HG02943 (cell line): ENCODE results near the gene GNL1.

Source experiments
- ATAC-seq: cut with Tn5 transposase; IDR thresholded peaks from one replicate; pipeline ENCODE4 v1.9.1; 2021; ENCODE audit warnings: mild to moderate bottlenecking, low read depth, moderate library complexity; ENCODE audit not compliant: unreplicated experiment

GNL1 gene

GRCh38 chr6:30570740-30571074, 14.4 kb upstream of the GNL1 start:
- ATAC-seq, result peak; percentile 20

- ATAC-seq, result no peak
These were observed 14.0 kb upstream of the GNL1 start for GRCh38 chr6:30570263-30570662.

- ATAC-seq, result no peak
These were observed 12.0 kb upstream of the GNL1 start for GRCh38 chr6:30568245-30568644.

GRCh38 chr6:30565772-30566171, 9.5 kb upstream of the GNL1 start:
- ATAC-seq, result no peak

GRCh38 chr6:30564114-30564513, 7.8 kb upstream of the GNL1 start:
- no peak for ATAC-seq

GRCh38 chr6:30562470-30563425, 6.5 kb upstream of the GNL1 start:
- no peak for ATAC-seq

GRCh38 chr6:30560930-30561329, 4.6 kb upstream of the GNL1 start:
- no peak for ATAC-seq

GRCh38 chr6:30557683-30557981, 1.3 kb upstream of the GNL1 start:
- ATAC-seq, result no peak

- peak; percentile 62 for ATAC-seq
These were observed 805 bp upstream of the GNL1 start, which contains the start of gene PRR3 for GRCh38 chr6:30556906-30557682. Gene PRR3, plus strand, starts transcription at chr6:30557295. Its CDS starts 50 bp downstream, at chr6:30557345.

- ATAC-seq, result no peak
These were observed 548 bp downstream of the GNL1 start for GRCh38 chr6:30555816-30556065.

- no peak for ATAC-seq
These were observed 1.1 kb downstream of the GNL1 start for GRCh38 chr6:30554962-30555815.

GRCh38 chr6:30554404-30554803, 1.9 kb downstream of the GNL1 start:
- no peak for ATAC-seq

- ATAC-seq, result no peak
These were observed 7.9 kb downstream of the GNL1 start for GRCh38 chr6:30548375-30548774.

- ATAC-seq, result no peak
These were observed 8.8 kb downstream of the GNL1 start for GRCh38 chr6:30547454-30547853.

- no peak for ATAC-seq
These were observed 11.5 kb downstream of the GNL1 start for GRCh38 chr6:30544666-30545272.

- ATAC-seq, result no peak
These were observed 12.5 kb downstream of the GNL1 start for GRCh38 chr6:30543821-30544220.

- ATAC-seq, result no peak
These were observed 13.4 kb downstream of the GNL1 start for GRCh38 chr6:30542915-30543314.

- ATAC-seq, result no peak
These were observed 13.9 kb downstream of the GNL1 start for GRCh38 chr6:30542404-30542725.

GRCh38 chr6:30541515-30542403, 14.5 kb downstream of the GNL1 start:
- no peak for ATAC-seq

- ATAC-seq, result no peak
These were observed 18.4 kb downstream of the GNL1 start for GRCh38 chr6:30537931-30538330.
